Measurements from ENCODE around the gene CFD. TPM values are rescaled to one million over a fixed set of nuclear protein-coding genes. Genes with fewer than 3 reads are reported as not detected.
"Not testable (repeated sequence)": the region's sequence is repeated elsewhere in the genome, so short reads cannot be mapped to it uniquely, and the experiment has no call there.

Gene CFD
- total RNA-seq, 2 experiments from 2014 or later: 0.40 to 0.63 TPM

- POLR2A ChIA-PET: no interaction called here
- peaks cover 25% of the 10 kb centered on the region for H3K36me3 Mint-ChIP-seq
- CTCF ChIA-PET: no interaction called here
- H3K4me1 Mint-ChIP-seq (ENCODE audit: low read depth): no peaks in the 10 kb centered on the region
- no peaks in the 10 kb centered on the region for H3K27me3 Mint-ChIP-seq
- no peak for DNase-seq
- H3K27ac Mint-ChIP-seq: no peak overlapping the region
- no peaks in the 10 kb centered on the region for H3K9me3 Mint-ChIP-seq
- no peak overlapping the region for H3K4me3 Mint-ChIP-seq
- intact Hi-C loops (cut with micrococcal nuclease): no loop called here
Measured at GRCh38 chr19:815775-816499, 43.5 kb upstream of the CFD start.

- POLR2A ChIA-PET: no interaction called here
- Mint-ChIP-seq H3K4me3 (no peak overlapping the region), H3K36me3 (peaks cover 22% of the 10 kb centered on the region), H3K4me1 (ENCODE audit: low read depth) (no peaks in the 10 kb centered on the region), H3K27me3 (no peaks in the 10 kb centered on the region), H3K9me3 (no peaks in the 10 kb centered on the region), H3K27ac (no peak overlapping the region)
- intact Hi-C loops (cut with micrococcal nuclease): no loop called here
- CTCF ChIA-PET: no interaction called here
- DNase-seq: no peak
Measured at GRCh38 chr19:816500-816857, 43.0 kb upstream of the CFD start.

GRCh38 chr19:820212-820611 is 39.3 kb upstream of the CFD start:
- POLR2A ChIA-PET; CTCF ChIA-PET; DNase-seq; H3K27ac Mint-ChIP-seq; H3K4me3 Mint-ChIP-seq; H3K36me3 Mint-ChIP-seq; intact Hi-C loops (cut with micrococcal nuclease); H3K4me1 Mint-ChIP-seq (ENCODE audit: low read depth); H3K9me3 Mint-ChIP-seq; H3K27me3 Mint-ChIP-seq: not testable (repeated sequence)

GRCh38 chr19:821231-821824 is 38.1 kb upstream of the CFD start:
- Mint-ChIP-seq H3K4me1 (ENCODE audit: low read depth) (no peaks in the 10 kb centered on the region), H3K9me3 (no peaks in the 10 kb centered on the region), H3K4me3 (no peak overlapping the region), H3K36me3 (peaks cover 4% of the 10 kb centered on the region), H3K27ac (no peak overlapping the region), H3K27me3 (peaks cover 8% of the 10 kb centered on the region)
- POLR2A ChIA-PET: no interaction called here
- DNase-seq: no peak
- CTCF ChIA-PET: no interaction called here
- intact Hi-C loops (cut with micrococcal nuclease): no loop called here

- Mint-ChIP-seq H3K27ac (no peak within 1 kb of the TSS), H3K4me3 (no peak within 1 kb of the TSS), H3K9me3 (no peaks in the 10 kb centered on the region), H3K36me3 (no peaks in the 10 kb centered on the region), H3K27me3 (peaks cover 8% of the 10 kb centered on the region), H3K4me1 (ENCODE audit: low read depth) (no peaks in the 10 kb centered on the region)
- intact Hi-C loops (cut with micrococcal nuclease): no loop called here
- ChIA-PET CTCF (no interaction called here), POLR2A (no interaction called here)
- no peak for DNase-seq
Measured at GRCh38 chr19:821825-822503, 37.5 kb upstream of the CFD start, which contains the start of gene PLPPR3. Gene PLPPR3 (minus strand): TSS chr19:821955. CDS start chr19:821559, 396 bp downstream.

GRCh38 chr19:823565-824121 is 35.8 kb upstream of the CFD start:
- Mint-ChIP-seq H3K9me3 (no peaks in the 10 kb centered on the region), H3K4me3 (no peak overlapping the region), H3K36me3 (no peaks in the 10 kb centered on the region), H3K4me1 (ENCODE audit: low read depth) (no peaks in the 10 kb centered on the region), H3K27me3 (peaks cover 8% of the 10 kb centered on the region), H3K27ac (no peak overlapping the region)
- POLR2A ChIA-PET: no interaction called here
- intact Hi-C loops (cut with micrococcal nuclease): no loop called here
- no peak for DNase-seq
- CTCF ChIA-PET: no interaction called here

GRCh38 chr19:824885-825284 is 34.6 kb upstream of the CFD start:
- no peaks in the 10 kb centered on the region for H3K4me1 Mint-ChIP-seq (ENCODE audit: low read depth)
- H3K27me3 Mint-ChIP-seq: peaks cover 9% of the 10 kb centered on the region
- DNase-seq: no peak
- H3K4me3 Mint-ChIP-seq: no peak overlapping the region
- ChIA-PET POLR2A (no interaction called here), CTCF (no interaction called here)
- H3K36me3 Mint-ChIP-seq: no peaks in the 10 kb centered on the region
- no peak overlapping the region for H3K27ac Mint-ChIP-seq
- intact Hi-C loops (cut with micrococcal nuclease): no loop called here
- H3K9me3 Mint-ChIP-seq: no peaks in the 10 kb centered on the region

- no peak overlapping the region for H3K27ac Mint-ChIP-seq
- no peaks in the 10 kb centered on the region for H3K9me3 Mint-ChIP-seq
- H3K27me3 Mint-ChIP-seq: peaks cover 9% of the 10 kb centered on the region
- ChIA-PET CTCF (no interaction called here), POLR2A (no interaction called here)
- H3K36me3 Mint-ChIP-seq: no peaks in the 10 kb centered on the region
- DNase-seq: no peak
- H3K4me3 Mint-ChIP-seq: no peak overlapping the region
- H3K4me1 Mint-ChIP-seq (ENCODE audit: low read depth): no peaks in the 10 kb centered on the region
- intact Hi-C loops (cut with micrococcal nuclease): no loop called here
Measured at GRCh38 chr19:825897-826644, 33.4 kb upstream of the CFD start.

- DNase-seq: no peak
- H3K27me3 Mint-ChIP-seq: peaks cover 9% of the 10 kb centered on the region
- no peaks in the 10 kb centered on the region for H3K9me3 Mint-ChIP-seq
- H3K4me3 Mint-ChIP-seq: no peak overlapping the region
- no peak overlapping the region for H3K27ac Mint-ChIP-seq
- POLR2A ChIA-PET: no interaction called here
- intact Hi-C loops (cut with micrococcal nuclease): no loop called here
- CTCF ChIA-PET: no interaction called here
- no peaks in the 10 kb centered on the region for H3K36me3 Mint-ChIP-seq
- no peaks in the 10 kb centered on the region for H3K4me1 Mint-ChIP-seq (ENCODE audit: low read depth)
Measured at GRCh38 chr19:827314-827709, 32.2 kb upstream of the CFD start.

- H3K27me3 Mint-ChIP-seq: peaks cover 6% of the 10 kb centered on the region
- POLR2A ChIA-PET: no interaction called here
Measured at GRCh38 chr19:827710-828321, 31.6 kb upstream of the CFD start, which contains the start of gene AZU1. Gene AZU1 (plus strand): TSS chr19:827837. CDS start chr19:827847, 10 bp downstream.

GRCh38 chr19:829129-829758 is 30.2 kb upstream of the CFD start:
- ChIA-PET POLR2A (no interaction called here), CTCF (no interaction called here)
- Mint-ChIP-seq H3K27ac (no peak overlapping the region), H3K4me1 (ENCODE audit: low read depth) (no peaks in the 10 kb centered on the region), H3K9me3 (no peaks in the 10 kb centered on the region), H3K27me3 (peaks cover 1% of the 10 kb centered on the region), H3K4me3 (no peak overlapping the region), H3K36me3 (no peaks in the 10 kb centered on the region)
- intact Hi-C loops (cut with micrococcal nuclease): no loop called here
- no peak for DNase-seq

More at GRCh38 chr19:827710-828321, 31.6 kb upstream of the CFD start, which contains the start of gene AZU1:
- DNase-seq: no peak
- intact Hi-C loops (cut with micrococcal nuclease): no loop called here
- Mint-ChIP-seq H3K27ac (no peak within 1 kb of the TSS), H3K4me1 (ENCODE audit: low read depth) (no peaks in the 10 kb centered on the region), H3K9me3 (no peaks in the 10 kb centered on the region), H3K36me3 (no peaks in the 10 kb centered on the region), H3K4me3 (no peak within 1 kb of the TSS)
- CTCF ChIA-PET: no interaction called here
